NT2/D1 (cell line): Measurements from ENCODE around the gene RBM39.

ENCODE experiments used
- DNase-seq: peaks from one replicate; pipeline ENCODE4 v3.0.0-alpha.2; 2011; ENCODE audit warnings: low read depth, low spot score
- H3K27me3 ChIP-seq: 2 replicates; pipeline ENCODE4 v1.6.0; 2011; ENCODE audit warnings: mild to moderate bottlenecking; ENCODE audit not compliant: insufficient read length, insufficient read depth
- H3K36me3 ChIP-seq: 2 replicates; pipeline ENCODE4 v1.6.1; 2011; ENCODE audit warnings: mild to moderate bottlenecking, low read length, mixed read lengths; ENCODE audit not compliant: insufficient read depth, insufficient read length
- H3K4me1 ChIP-seq: 2 replicates; pipeline ENCODE4 v1.5.1; 2011; ENCODE audit not compliant: insufficient read depth, insufficient read length
- H3K4me3 ChIP-seq: 2 replicates; pipeline ENCODE4 v1.5.1; 2011; ENCODE audit warnings: low read depth; ENCODE audit not compliant: insufficient read length
- H3K9ac ChIP-seq: 2 replicates; pipeline ENCODE4 v1.6.0; 2011; ENCODE audit warnings: low read depth; ENCODE audit not compliant: insufficient read length
- H3K9me3 ChIP-seq: 2 replicates; pipeline ENCODE4 v1.5.1; 2011; ENCODE audit warnings: mild to moderate bottlenecking, low read length; ENCODE audit not compliant: insufficient read depth
- SUZ12 ChIP-seq: IDR thresholded peaks from 2 replicates; pipeline ENCODE4 v1.6.1; 2011; ENCODE audit not compliant: insufficient read length, insufficient read depth; ENCODE audit errors: extremely low read depth
- YY1 ChIP-seq: IDR thresholded peaks from 2 replicates; pipeline ENCODE4 v1.6.1; 2011; ENCODE audit not compliant: insufficient read length, insufficient read depth
- ZNF274 ChIP-seq: IDR thresholded peaks from 2 replicates; pipeline ENCODE4 v1.6.1; 2011; ENCODE audit warnings: mild to moderate bottlenecking, low read depth, low read length

RBM39 gene

GRCh38 chr20:35664466-35665206 lies 77.4 kb downstream of the RBM39 start, which contains the start of the genes CPNE1 and RBM12:
Gene CPNE1 (minus strand): TSS chr20:35664900. CDS start chr20:35632923, 31,977 bp downstream.
Gene RBM12 (minus strand): TSS chr20:35664900. CDS start chr20:35655322, 9,578 bp downstream.
- H3K36me3 ChIP-seq, result peaks cover 17% of the 10 kb centered on the region

GRCh38 chr20:35663516-35664465 lies 78.3 kb downstream of the RBM39 start:
- Histone ChIP-seq H3K9me3 (no peaks in the 10 kb centered on the region), H3K4me1 (no peaks in the 10 kb centered on the region), H3K9ac (peak overlapping the region; percentile 100), H3K4me3 (peak overlapping the region; percentile 93), H3K27me3 (no peaks in the 10 kb centered on the region), H3K36me3 (peaks cover 8% of the 10 kb centered on the region)
- no peak for TF ChIP-seq SUZ12
- TF ChIP-seq YY1, result no peak
- no peak for TF ChIP-seq ZNF274
- DNase-seq, result peak; percentile 47

More at GRCh38 chr20:35664466-35665206, 77.4 kb downstream of the RBM39 start, which contains the start of the genes CPNE1 and RBM12:
- peak; percentile 94 for DNase-seq
- TF ChIP-seq SUZ12, result no peak
- TF ChIP-seq YY1, result peak; percentile 92
- no peaks in the 10 kb centered on the region for H3K9me3 ChIP-seq
- no peaks in the 10 kb centered on the region for H3K4me1 ChIP-seq
- H3K4me3 ChIP-seq, result peak within 1 kb of the TSS; percentile 93
- H3K27me3 ChIP-seq, result no peaks in the 10 kb centered on the region
- peak within 1 kb of the TSS; percentile 100 for H3K9ac ChIP-seq

- Histone ChIP-seq H3K9me3 (no peaks in the 10 kb centered on the region), H3K4me3 (peak overlapping the region; percentile 93), H3K36me3 (peaks cover 6% of the 10 kb centered on the region), H3K9ac (peak overlapping the region; percentile 100), H3K4me1 (no peaks in the 10 kb centered on the region), H3K27me3 (no peaks in the 10 kb centered on the region)
- TF ChIP-seq SUZ12 (no peak), ZNF274 (no peak), YY1 (no peak)
- no peak for DNase-seq
Measured at GRCh38 chr20:35662551-35662950, 79.5 kb downstream of the RBM39 start.

GRCh38 chr20:35661908-35662307 lies 80.2 kb downstream of the RBM39 start:
- Histone ChIP-seq H3K27me3 (no peaks in the 10 kb centered on the region), H3K9me3 (no peaks in the 10 kb centered on the region), H3K9ac (no peak overlapping the region), H3K36me3 (peaks cover 13% of the 10 kb centered on the region), H3K4me3 (peak overlapping the region; percentile 6), H3K4me1 (no peaks in the 10 kb centered on the region)
- TF ChIP-seq SUZ12, result no peak
- no peak for TF ChIP-seq ZNF274
- TF ChIP-seq YY1, result no peak
- no peak for DNase-seq

- H3K9me3 ChIP-seq, result no peaks in the 10 kb centered on the region
- no peaks in the 10 kb centered on the region for H3K27me3 ChIP-seq
- no peak overlapping the region for H3K9ac ChIP-seq
- TF ChIP-seq YY1 (no peak), ZNF274 (no peak), SUZ12 (no peak)
- H3K36me3 ChIP-seq, result peaks cover 20% of the 10 kb centered on the region
- H3K4me1 ChIP-seq, result no peaks in the 10 kb centered on the region
- no peak overlapping the region for H3K4me3 ChIP-seq
- no peak for DNase-seq
Measured at GRCh38 chr20:35661053-35661452, 81.0 kb downstream of the RBM39 start.

GRCh38 chr20:35660122-35660937 lies 81.7 kb downstream of the RBM39 start:
- H3K9ac ChIP-seq, result no peak overlapping the region
- no peaks in the 10 kb centered on the region for H3K4me1 ChIP-seq
- DNase-seq, result no peak
- peaks cover 23% of the 10 kb centered on the region for H3K36me3 ChIP-seq
- TF ChIP-seq SUZ12 (no peak), ZNF274 (no peak), YY1 (no peak)
- H3K27me3 ChIP-seq, result no peaks in the 10 kb centered on the region
- no peaks in the 10 kb centered on the region for H3K9me3 ChIP-seq
- H3K4me3 ChIP-seq, result no peak overlapping the region
